HG02840 (cell line): ENCODE measurements around the gene ADAMTSL3.
"Not testable (repeated sequence)": the region's sequence is repeated elsewhere in the genome, so short reads cannot be mapped to it uniquely, and the experiment has no call there.

ENCODE experiments used
- ATAC-seq: cut with Tn5 transposase; IDR thresholded peaks from one replicate; pipeline ENCODE4 v1.9.1; 2021; ENCODE audit warnings: mild to moderate bottlenecking, moderate library complexity, moderate number of reproducible peaks; ENCODE audit not compliant: unreplicated experiment, low FRiP score

ADAMTSL3 gene

GRCh38 chr15:84078038-84078437, 424.1 kb downstream of the ADAMTSL3 start:
- ATAC-seq: not testable (repeated sequence)

- not testable (repeated sequence) for ATAC-seq
Measured at GRCh38 chr15:84079325-84079884, 425.5 kb downstream of the ADAMTSL3 start.

- no peak for ATAC-seq
Measured at GRCh38 chr15:84079885-84080777, 426.2 kb downstream of the ADAMTSL3 start.

GRCh38 chr15:84080778-84081084, 426.8 kb downstream of the ADAMTSL3 start:
- ATAC-seq: not testable (repeated sequence)

GRCh38 chr15:84081391-84082168, 427.7 kb downstream of the ADAMTSL3 start:
- ATAC-seq: no peak

- ATAC-seq: no peak
Measured at GRCh38 chr15:84082739-84083138, 428.8 kb downstream of the ADAMTSL3 start.

GRCh38 chr15:84086071-84086470, 432.1 kb downstream of the ADAMTSL3 start:
- ATAC-seq: not testable (repeated sequence)
